Kidney capillary endothelial cell (primary cell): ENCODE measurements around the gene HAS3.
A peak's percentile ranks its signal among the peaks of the same experiment; 100 is the strongest.

ENCODE experiments used
- DNase-seq: peaks from one replicate; pipeline ENCODE4 v3.0.0-alpha.2; 2018; ENCODE audit warnings: low spot score

The HAS3 gene

GRCh38 chr16:69093974-69094373, 11.5 kb upstream of the HAS3 start:
- no peak for DNase-seq

DNA sequence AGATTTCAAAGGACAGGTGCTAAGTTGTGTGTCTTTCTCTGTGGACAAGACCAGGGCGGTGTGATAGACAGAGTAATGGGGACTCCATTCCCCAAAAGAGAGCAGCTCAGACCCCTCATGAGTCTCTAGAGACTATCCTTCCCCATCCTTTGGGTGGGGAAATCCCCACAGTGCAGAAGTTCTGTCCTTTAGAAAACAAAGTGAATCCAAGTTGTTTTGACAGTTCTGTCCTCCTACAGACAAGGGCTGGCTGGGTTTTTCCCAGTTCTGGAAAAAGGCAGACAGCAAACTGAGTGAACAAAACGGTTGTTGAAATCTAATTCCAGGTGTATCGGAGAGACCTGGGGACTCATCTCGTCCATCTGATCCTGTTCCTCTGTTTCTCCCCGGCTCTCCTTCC, 11.0 kb upstream of the HAS3 start:
- DNase-seq, result no peak

DNA sequence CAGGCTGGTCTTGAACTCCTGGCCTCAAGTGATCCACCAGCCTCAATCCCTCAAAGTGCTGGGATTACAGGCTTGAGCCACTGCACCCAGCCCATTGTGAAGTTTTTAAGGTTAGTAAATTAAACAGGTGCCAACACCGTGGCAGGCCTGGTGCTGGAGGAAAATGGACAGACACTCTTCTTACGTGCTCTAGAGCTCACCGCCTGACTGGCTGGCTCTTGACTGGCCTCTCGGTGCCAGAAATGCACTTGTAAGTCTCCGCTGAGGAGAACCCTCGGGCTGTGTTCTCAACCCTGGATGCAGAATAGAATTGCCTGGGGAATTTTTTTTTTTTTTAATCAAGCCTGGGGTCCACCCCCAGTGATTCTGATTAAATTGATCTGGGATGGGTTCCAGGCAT, 10.3 kb upstream of the HAS3 start:
- no peak for DNase-seq

- DNase-seq, result no peak
Observed at GRCh38 chr16:69100071-69100691, 5.3 kb upstream of the HAS3 start.

- no peak for DNase-seq
Observed at GRCh38 chr16:69106491-69107315, 1.2 kb downstream of the HAS3 start.

GRCh38 chr16:69107316-69107962, 2.0 kb downstream of the HAS3 start:
- DNase-seq, result no peak

DNA sequence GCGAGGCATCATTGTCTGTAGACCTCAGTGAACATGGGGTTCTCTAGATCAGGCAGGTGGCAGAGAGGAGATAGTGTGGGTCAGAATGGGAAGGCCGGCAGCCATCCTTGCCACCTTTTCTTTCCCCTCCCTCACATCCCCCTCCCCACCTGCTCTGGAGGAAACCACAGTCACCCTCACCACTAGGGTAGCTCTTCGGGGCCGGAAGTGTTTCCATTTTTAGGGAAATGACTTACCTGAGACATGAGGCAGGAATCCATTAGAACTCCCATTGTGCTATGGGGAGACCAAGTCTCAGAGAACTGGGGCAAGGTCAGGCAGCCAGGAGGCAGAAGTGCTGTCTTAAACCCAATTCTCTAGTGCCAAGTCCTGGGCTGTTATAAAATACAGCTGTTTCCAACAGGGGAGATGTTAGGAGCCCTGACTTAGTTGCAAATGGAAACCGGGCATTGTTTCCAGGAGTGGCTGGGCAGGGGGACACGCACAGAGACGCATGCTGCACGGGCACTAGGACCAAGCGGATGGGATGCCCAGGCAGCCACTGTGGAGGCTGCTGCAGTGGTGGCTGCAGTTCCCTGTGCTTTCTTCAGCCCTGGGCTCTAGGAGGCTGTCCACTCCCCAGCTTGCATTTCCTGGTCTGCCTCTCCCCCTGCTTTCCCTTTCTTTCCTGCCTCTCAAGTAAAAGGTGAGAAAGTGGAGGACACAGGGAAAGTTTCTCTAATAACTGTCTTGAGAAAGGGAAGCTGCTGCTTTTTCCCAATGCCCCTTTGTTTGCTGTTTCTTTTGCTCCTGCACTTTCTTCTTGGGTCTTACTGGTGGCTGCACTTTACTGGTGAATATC, 2.8 kb downstream of the HAS3 start:
- DNase-seq, result no peak

- DNase-seq, result no peak
Observed at GRCh38 chr16:69108905-69109252, 3.4 kb downstream of the HAS3 start.

GRCh38 chr16:69109486-69110270, 4.2 kb downstream of the HAS3 start:
- DNase-seq, result no peak

- no peak for DNase-seq
Observed at GRCh38 chr16:69110406-69110805, 5.0 kb downstream of the HAS3 start.

DNA sequence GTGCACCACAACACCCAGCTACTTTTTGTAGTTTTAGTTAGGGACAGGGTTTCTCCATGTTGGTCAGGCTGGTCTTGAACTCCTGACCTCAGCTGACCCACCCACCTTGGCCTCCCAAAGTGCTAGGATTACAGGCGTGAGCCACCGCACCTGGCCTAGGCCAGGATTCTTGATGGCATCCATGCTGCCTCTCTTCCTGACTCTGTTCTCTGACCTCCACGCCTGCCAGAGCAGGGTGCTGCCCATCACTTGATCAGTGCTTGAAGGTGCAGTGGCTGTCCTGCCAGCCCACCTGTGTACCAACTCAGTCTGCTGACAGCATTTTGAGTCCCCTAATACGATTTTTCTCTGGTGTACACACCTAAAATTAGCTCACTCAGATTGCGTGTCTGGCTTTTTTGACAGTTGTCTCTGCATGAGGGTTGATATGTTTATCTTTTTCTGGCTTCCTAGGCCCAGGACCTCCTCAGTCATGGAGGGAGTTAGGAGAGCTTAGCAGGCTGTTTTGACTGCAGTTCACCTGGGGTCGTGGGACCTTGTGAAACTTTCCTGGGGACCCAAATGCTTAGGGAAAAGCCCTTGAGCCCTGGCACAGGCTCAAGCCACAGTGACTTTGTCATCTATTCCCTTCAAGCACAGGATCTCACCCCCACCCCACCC, 5.9 kb downstream of the HAS3 start:
- DNase-seq, result no peak

DNA sequence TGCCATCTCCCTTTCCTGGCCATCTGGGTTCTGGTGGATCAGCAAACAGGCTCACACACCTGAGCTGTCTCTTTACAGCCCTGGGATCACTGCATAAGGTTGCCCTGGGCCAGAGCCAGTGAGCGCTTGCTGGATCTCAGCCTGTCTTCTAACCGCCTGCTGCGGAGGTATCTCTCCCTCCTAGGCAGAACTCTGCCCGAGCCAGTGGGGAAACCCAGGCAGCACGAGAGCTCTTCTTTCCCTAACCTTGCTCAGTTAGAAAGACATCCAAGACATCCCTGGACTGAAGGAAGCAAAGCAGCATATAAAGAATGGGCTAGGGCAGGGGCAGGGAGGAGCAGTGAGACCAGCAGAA, 6.4 kb downstream of the HAS3 start:
- DNase-seq, result no peak

DNA sequence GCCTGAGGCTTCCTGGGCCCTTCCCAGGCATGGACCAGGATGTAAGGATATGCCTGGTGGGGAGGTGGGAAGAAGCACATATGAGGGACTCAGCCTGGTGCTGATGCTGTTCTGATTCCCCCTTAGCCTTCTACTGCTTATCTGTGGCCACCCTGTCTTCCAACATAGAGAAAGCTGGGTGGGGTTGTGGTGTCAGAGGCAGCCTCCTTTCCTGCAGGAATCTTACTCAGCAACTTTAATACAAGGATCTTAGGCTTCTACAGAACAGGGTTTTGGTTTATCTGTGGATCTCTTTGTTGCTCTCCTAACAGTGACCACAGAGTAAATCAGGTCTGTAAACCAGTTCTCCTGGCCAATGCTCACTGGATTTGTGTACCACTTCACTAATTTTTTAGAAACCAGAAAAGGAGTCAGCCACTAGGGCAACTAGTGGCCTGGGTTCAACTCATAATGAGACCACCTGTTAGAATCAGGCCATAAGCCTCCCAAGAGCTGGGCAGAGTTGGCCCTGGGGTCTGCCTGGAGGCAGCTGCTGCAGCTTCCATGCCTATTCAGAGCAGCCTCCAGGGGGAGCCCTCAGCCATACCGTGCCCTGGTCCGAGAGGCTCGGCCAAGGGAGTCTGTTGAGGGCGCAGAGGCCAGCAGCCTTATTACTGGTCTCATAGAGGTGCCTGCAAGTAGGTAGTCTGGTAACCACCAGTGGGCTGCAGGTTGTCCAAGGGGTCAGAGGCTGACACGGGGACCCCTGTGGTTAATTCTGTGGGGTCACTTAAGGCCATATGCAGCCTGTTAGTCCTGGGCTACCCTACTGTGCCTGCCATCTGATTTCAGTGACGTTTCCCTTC, 7.1 kb downstream of the HAS3 start:
- DNase-seq, result peak; percentile 46

DNA sequence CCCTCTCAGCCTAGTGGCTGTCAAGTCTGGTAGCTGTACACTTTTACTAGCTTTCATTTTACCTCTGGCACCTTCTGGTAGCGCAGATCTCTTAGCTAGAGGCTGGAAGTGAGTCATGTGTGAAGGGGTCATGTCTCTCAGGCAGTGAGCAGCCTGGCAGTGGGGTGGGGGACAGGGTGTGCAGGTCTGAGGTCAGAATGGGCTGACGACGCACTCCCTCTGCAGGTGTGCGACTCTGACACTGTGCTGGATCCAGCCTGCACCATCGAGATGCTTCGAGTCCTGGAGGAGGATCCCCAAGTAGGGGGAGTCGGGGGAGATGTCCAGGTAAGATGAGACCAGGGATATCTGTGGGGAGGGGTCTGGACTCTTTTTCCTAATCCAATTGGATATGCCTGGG, 7.8 kb downstream of the HAS3 start:
- DNase-seq, result no peak

DNA sequence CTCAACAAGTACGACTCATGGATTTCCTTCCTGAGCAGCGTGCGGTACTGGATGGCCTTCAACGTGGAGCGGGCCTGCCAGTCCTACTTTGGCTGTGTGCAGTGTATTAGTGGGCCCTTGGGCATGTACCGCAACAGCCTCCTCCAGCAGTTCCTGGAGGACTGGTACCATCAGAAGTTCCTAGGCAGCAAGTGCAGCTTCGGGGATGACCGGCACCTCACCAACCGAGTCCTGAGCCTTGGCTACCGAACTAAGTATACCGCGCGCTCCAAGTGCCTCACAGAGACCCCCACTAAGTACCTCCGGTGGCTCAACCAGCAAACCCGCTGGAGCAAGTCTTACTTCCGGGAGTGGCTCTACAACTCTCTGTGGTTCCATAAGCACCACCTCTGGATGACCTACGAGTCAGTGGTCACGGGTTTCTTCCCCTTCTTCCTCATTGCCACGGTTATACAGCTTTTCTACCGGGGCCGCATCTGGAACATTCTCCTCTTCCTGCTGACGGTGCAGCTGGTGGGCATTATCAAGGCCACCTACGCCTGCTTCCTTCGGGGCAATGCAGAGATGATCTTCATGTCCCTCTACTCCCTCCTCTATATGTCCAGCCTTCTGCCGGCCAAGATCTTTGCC, 9.0 kb downstream of the HAS3 start:
- no peak for DNase-seq

DNA sequence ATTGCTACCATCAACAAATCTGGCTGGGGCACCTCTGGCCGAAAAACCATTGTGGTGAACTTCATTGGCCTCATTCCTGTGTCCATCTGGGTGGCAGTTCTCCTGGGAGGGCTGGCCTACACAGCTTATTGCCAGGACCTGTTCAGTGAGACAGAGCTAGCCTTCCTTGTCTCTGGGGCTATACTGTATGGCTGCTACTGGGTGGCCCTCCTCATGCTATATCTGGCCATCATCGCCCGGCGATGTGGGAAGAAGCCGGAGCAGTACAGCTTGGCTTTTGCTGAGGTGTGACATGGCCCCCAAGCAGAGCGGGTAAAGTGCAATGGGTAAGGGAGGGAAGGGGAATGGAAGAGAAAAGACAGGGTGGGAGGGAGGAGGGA, 9.5 kb downstream of the HAS3 start:
- DNase-seq, result no peak

GRCh38 chr16:69115361-69115760, 9.9 kb downstream of the HAS3 start:
- no peak for DNase-seq

GRCh38 chr16:69115837-69116236, 10.4 kb downstream of the HAS3 start:
- no peak for DNase-seq

GRCh38 chr16:69116256-69116875, 10.9 kb downstream of the HAS3 start:
- DNase-seq, result no peak
